ENCODE results near the gene TIMELESS. TPM values are rescaled to one million over a fixed set of nuclear protein-coding genes. Genes with fewer than 3 reads are reported as not detected.

Gene TIMELESS
- total RNA-seq, 1 experiment from 2014 or later, result 71.4 TPM

- peak; percentile 96 for DNase-seq (ENCODE audit: low spot score)
- H3K4me1 ChIP-seq (ENCODE audit: insufficient read depth, low read length, poor library complexity, severe bottlenecking), result peaks cover 7% of the 10 kb centered on the region
- intact Hi-C loops (cut with micrococcal nuclease; ENCODE audit: unreplicated experiment), result no loop called here
- ChIA-PET CTCF (no interaction called here), POLR2A (ENCODE audit: low non-redundant PET) (no interaction called here)
- H3K27ac ChIP-seq (ENCODE audit: low read depth, low read length, poor library complexity, severe bottlenecking), result peak within 1 kb of the TSS; percentile 94
- no peaks in the 10 kb centered on the region for H3K9me3 ChIP-seq (ENCODE audit: low read depth, low read length, poor library complexity, severe bottlenecking)
- no peak for TF ChIP-seq EZH2 (IDR thresholded peaks at IDR 0.05; ENCODE audit: borderline replicate concordance, low read depth, low read length, poor library complexity, severe bottlenecking)
- TF ChIP-seq, protein P1, sequence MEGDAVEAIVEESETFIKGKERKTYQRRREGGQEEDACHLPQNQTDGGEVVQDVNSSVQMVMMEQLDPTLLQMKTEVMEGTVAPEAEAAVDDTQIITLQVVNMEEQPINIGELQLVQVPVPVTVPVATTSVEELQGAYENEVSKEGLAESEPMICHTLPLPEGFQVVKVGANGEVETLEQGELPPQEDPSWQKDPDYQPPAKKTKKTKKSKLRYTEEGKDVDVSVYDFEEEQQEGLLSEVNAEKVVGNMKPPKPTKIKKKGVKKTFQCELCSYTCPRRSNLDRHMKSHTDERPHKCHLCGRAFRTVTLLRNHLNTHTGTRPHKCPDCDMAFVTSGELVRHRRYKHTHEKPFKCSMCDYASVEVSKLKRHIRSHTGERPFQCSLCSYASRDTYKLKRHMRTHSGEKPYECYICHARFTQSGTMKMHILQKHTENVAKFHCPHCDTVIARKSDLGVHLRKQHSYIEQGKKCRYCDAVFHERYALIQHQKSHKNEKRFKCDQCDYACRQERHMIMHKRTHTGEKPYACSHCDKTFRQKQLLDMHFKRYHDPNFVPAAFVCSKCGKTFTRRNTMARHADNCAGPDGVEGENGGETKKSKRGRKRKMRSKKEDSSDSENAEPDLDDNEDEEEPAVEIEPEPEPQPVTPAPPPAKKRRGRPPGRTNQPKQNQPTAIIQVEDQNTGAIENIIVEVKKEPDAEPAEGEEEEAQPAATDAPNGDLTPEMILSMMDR (conservative IDR thresholded peaks at IDR 0.05; ENCODE audit: low read depth, low read length), result peak; percentile 60
- H3K27me3 ChIP-seq (replicated peaks; ENCODE audit: insufficient read depth, low read depth, low read length, poor library complexity), result no peaks in the 10 kb centered on the region
- TSS peak; percentile 51 for BruUV-seq (replicated peaks)
- H3K36me3 ChIP-seq (ENCODE audit: insufficient read depth, low read length, poor library complexity, severe bottlenecking), result no peaks in the 10 kb centered on the region
- peak within 1 kb of the TSS; percentile 76 for H3K4me3 ChIP-seq (ENCODE audit: low read depth, low read length, poor library complexity, severe bottlenecking)
Observed at GRCh38 chr12:56468216-56469006, 19.2 kb upstream of the TIMELESS start, which contains the start of gene SPRYD4. SPRYD4 (plus strand) TSS chr12:56468578; CDS start chr12:56468592, 14 bp downstream.

DNA sequence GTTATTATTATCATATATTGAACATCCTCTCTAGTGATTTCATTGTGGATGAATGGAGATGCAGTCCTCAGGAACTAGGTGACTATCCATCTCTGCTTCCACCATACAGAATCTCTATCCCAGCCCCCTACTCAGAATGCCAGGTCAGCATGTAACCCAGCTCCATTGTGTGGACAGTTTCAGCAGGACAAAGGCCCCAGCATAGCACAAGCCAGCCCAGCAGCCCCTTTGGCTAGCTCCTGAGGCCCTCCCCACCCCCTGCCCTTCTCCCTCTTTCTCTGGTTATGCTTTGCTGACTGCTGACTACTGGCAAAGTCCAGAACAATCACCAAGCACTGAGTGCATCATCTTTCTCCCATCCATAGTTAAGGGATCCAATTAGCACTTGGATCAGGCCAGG lies 13.3 kb upstream of the TIMELESS start:
- no peak overlapping the region for H3K27ac ChIP-seq (ENCODE audit: low read depth, low read length, poor library complexity, severe bottlenecking)
- no peak for TF ChIP-seq EZH2 (IDR thresholded peaks at IDR 0.05; ENCODE audit: borderline replicate concordance, low read depth, low read length, poor library complexity, severe bottlenecking)
- TF ChIP-seq, protein P1 (conservative IDR thresholded peaks at IDR 0.05; ENCODE audit: low read depth, low read length), result no peak
- POLR2A ChIA-PET (ENCODE audit: low non-redundant PET), result no interaction called here

DNA sequence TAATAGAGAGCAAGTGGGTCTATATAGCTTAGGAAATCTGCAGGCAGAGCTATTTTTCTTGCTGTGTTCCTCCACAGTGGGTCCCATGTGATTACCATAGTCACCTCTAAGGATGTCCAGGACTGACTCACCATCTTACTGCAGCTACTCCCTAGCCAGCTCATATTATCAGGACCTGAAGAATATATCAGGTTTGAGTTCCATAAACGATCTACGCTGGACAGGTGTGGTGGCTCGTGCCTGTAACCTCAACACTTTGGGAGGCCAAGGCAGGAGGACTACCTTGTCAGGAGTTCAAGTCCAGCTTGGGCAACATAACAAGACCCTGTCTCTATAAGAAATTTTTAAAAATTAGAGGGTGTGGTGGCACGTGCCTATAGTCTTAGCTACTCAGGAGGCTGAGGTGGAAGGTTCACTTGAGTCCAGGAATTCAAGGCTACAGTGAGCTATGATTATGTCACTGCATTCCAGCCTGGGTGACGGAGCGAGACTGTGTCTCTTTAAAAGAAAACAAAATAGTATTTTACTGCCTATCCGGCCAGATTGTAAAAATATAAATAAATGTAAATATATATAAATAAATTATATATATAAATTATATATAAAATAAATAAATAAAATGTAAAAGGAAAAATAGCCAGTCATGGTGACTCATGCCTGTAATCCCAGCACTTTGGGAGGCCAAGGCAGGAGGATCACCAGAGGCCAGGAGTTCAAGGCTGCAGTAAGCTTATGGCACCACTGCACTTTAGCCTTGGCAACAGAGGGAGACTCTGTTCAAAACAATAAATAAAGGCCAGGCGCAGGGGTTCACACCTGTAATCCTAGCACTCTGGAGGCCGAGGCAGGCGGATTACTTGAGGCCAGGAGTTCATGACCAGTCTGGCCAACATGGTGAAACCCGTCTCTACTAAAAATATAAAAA lies 12.3 kb upstream of the TIMELESS start:
- H3K4me1 ChIP-seq (ENCODE audit: insufficient read depth, low read length, poor library complexity, severe bottlenecking), result no peaks in the 10 kb centered on the region
- H3K27me3 ChIP-seq (replicated peaks; ENCODE audit: insufficient read depth, low read depth, low read length, poor library complexity), result no peaks in the 10 kb centered on the region
- TF ChIP-seq, protein P1 (conservative IDR thresholded peaks at IDR 0.05; ENCODE audit: low read depth, low read length), result no peak
- no peak for TF ChIP-seq EZH2 (IDR thresholded peaks at IDR 0.05; ENCODE audit: borderline replicate concordance, low read depth, low read length, poor library complexity, severe bottlenecking)
- ChIA-PET POLR2A (ENCODE audit: low non-redundant PET) (no interaction called here), CTCF (no interaction called here)
- no peak overlapping the region for H3K4me3 ChIP-seq (ENCODE audit: low read depth, low read length, poor library complexity, severe bottlenecking)
- DNase-seq (ENCODE audit: low spot score), result no peak
- H3K9me3 ChIP-seq (ENCODE audit: low read depth, low read length, poor library complexity, severe bottlenecking), result no peaks in the 10 kb centered on the region
- intact Hi-C loops (cut with micrococcal nuclease; ENCODE audit: unreplicated experiment), result loop anchor here (5.0 kb wide), 1 partner anchor 144 kb away; the partner anchor contains the start of gene CNPY2
- H3K36me3 ChIP-seq (ENCODE audit: insufficient read depth, low read length, poor library complexity, severe bottlenecking), result no peaks in the 10 kb centered on the region
- BruUV-seq (replicated peaks), result no TSS peak
- H3K27ac ChIP-seq (ENCODE audit: low read depth, low read length, poor library complexity, severe bottlenecking), result no peak overlapping the region

More for the DNA sequence above, 13.3 kb upstream of the TIMELESS start:
- Histone ChIP-seq H3K27me3 (replicated peaks; ENCODE audit: insufficient read depth, low read depth, low read length, poor library complexity) (no peaks in the 10 kb centered on the region), H3K9me3 (ENCODE audit: low read depth, low read length, poor library complexity, severe bottlenecking) (no peaks in the 10 kb centered on the region), H3K4me3 (ENCODE audit: low read depth, low read length, poor library complexity, severe bottlenecking) (no peak overlapping the region), H3K4me1 (ENCODE audit: insufficient read depth, low read length, poor library complexity, severe bottlenecking) (no peaks in the 10 kb centered on the region), H3K36me3 (ENCODE audit: insufficient read depth, low read length, poor library complexity, severe bottlenecking) (no peaks in the 10 kb centered on the region)
- CTCF ChIA-PET, result interaction anchor here (0.5 kb wide), 1 partner anchor 73 kb away, joined by 8 read pairs; no protein-coding TSS in a partner anchor
- BruUV-seq (replicated peaks), result no TSS peak
- no peak for DNase-seq (ENCODE audit: low spot score)
- intact Hi-C loops (cut with micrococcal nuclease; ENCODE audit: unreplicated experiment), result loop anchor here (5.0 kb wide), 1 partner anchor 145 kb away; the partner anchor contains the start of gene CNPY2

All from A673 (cell line).